Measurements from ENCODE around the gene ATP13A1. TPM values are rescaled to one million over a fixed set of nuclear protein-coding genes. Genes with fewer than 3 reads are reported as not detected.

Gene ATP13A1
- total and polyA plus RNA-seq, 2 of the 8 experiments (the other 6 are each of a cell fraction or from before 2014, with no cell fraction given): 33.0 to 64.2 TPM

DNA sequence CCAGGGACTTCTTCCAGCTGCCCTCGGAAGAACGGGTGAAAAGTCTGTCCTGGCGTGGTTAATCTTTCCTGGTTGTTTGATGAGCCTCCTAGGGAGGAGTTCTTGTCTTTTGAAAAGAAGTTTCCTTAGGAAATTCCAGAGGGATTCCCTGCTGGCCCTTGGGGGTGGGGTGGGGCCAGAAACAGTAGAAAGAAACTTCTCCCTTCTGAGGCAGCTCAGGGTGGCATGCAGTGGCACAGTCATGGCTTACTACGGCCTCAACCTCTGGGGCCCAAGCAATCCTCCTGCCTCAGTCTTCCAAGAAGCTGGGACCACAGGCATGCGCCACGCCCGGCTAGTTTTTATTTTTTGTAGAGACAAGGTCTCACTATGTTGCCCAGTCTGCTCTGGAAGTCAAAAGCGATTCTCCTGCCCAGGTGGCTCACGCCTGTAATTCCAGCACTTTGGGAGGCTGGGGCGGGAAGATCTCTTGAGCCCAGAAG lies 6.6 kb upstream of the ATP13A1 start:
- H3K23me2 ChIP-seq (ENCODE audit: low read depth, low read length): peaks cover 7% of the 10 kb centered on the region
- no peak overlapping the region for H2BK120ac ChIP-seq (replicated peaks; ENCODE audit: low read depth, low read length)
- WGBS, 2 experiments (ENCODE audit: extremely low coverage in 1 of 2, insufficient coverage in 1 of 2, insufficient read length in 1 of 2, insufficient replicate concordance in 2 of 2, low coverage in 1 of 2, low lambda C conversion rate in 2 of 2, missing lambda C conversion rate in 1 of 2): 39% methylated on average over 10 of the region's 10 CpGs; no CpG with 5 or more reads in 1 of the 2 experiments
- H4K5ac ChIP-seq (ENCODE audit: insufficient read length, low read depth, low read length): no peak overlapping the region
- H3K9ac ChIP-seq (replicated peaks in 1 of 4; ENCODE audit: extremely low read depth in 1 of 4, low read depth in 3 of 4, low read length in 3 of 4): peak overlapping the region in 3 of 4 experiments; percentile 74 to 87 (median 86); a peak in 5 of 7 replicates
- peaks cover 0 to 5% of the 10 kb centered on the region in 2 experiments for H4K20me1 ChIP-seq (replicated peaks in 1 of 2; ENCODE audit: control insufficient read depth in 1 of 2, insufficient read depth in 2 of 2, low read length in 2 of 2)
- H2AFZ ChIP-seq (ENCODE audit: low read length): no peak overlapping the region
- no peak overlapping the region for H2BK12ac ChIP-seq (ENCODE audit: low read depth, low read length)
- H2BK5ac ChIP-seq (ENCODE audit: low read depth, low read length): peak overlapping the region; percentile 16; the same call in 1 of the 2 replicates
- H3K18ac ChIP-seq (ENCODE audit: extremely low read depth, low read length): peak overlapping the region; percentile 60
- no peak overlapping the region for H2BK20ac ChIP-seq (ENCODE audit: low read length)
- ChIA-PET CTCF (ENCODE audit: partially characterized antibody) (no interaction called here), POLR2A (ENCODE audit: partially characterized antibody) (interaction anchor here (0.6 to 3.9 kb wide), 13 partner anchors 8 to 232 kb away, joined by 3 to 18 read pairs (median 7); partner anchors contain the start of genes LPAR2, ZNF253, ZNF506 and ZNF93)
- H3K4me3 ChIP-seq (ENCODE audit: extremely low read depth in 1 of 4, insufficient read depth in 2 of 4, low read depth in 3 of 4, low read length in 4 of 4): peak overlapping the region; percentile 85 to 96 (median 90)
- H3K4me1 ChIP-seq (replicated peaks in 1 of 4; ENCODE audit: control insufficient read depth in 3 of 4, insufficient read depth in 4 of 4, low read length in 3 of 4): peaks cover 0 to 6% (median 2%) of the 10 kb centered on the region in 4 experiments; a peak in 5 of 7 replicates
- peaks cover 0 to 13% (median 3%) of the 10 kb centered on the region in 4 experiments; a peak in 2 of 8 replicates for H3K36me3 ChIP-seq (ENCODE audit: control insufficient read depth in 2 of 4, insufficient read depth in 4 of 4, low read length in 3 of 4)
- no peaks in the 10 kb centered on the region for H3K27me3 ChIP-seq (replicated peaks in 1 of 4; ENCODE audit: control insufficient read depth in 3 of 4, extremely low read depth in 1 of 4, insufficient read depth in 3 of 4, low read length in 3 of 4)
- H3K4me2 ChIP-seq (ENCODE audit: insufficient read depth in 1 of 2, low read depth in 2 of 2, low read length in 2 of 2): peak overlapping the region; percentile 75 to 81
- H4K91ac ChIP-seq (replicated peaks; ENCODE audit: insufficient read length, low read length): no peak overlapping the region
- H3K79me2 ChIP-seq (ENCODE audit: control insufficient read depth in 1 of 2, insufficient read depth in 2 of 2, low read length in 2 of 2): peaks cover 2 to 53% of the 10 kb centered on the region in 2 experiments
- no peak overlapping the region; the same call in 1 of the 2 replicates for H3K27ac ChIP-seq (ENCODE audit: low read depth, low read length)
- H2BK15ac ChIP-seq (ENCODE audit: low read length): no peak overlapping the region
- H3K79me1 ChIP-seq (ENCODE audit: low read depth, low read length): 0 out of 2 replicates have a peak, but pooled peaks cover 2% of the 10 kb centered on the region
- no peak overlapping the region for H3K4ac ChIP-seq (replicated peaks; ENCODE audit: insufficient read length, low read depth, low read length)
- DNase-seq (ENCODE audit: low read depth in 1 of 2, low spot score in 2 of 2) (peak; percentile 34 to 65), FAIRE-seq (no peak)
- no peak overlapping the region; the same call in 1 of the 2 replicates for H4K8ac ChIP-seq (ENCODE audit: extremely low read depth, insufficient read depth, low read length)
- no peak overlapping the region for H2AK5ac ChIP-seq (ENCODE audit: low read depth, low read length)
- no peak overlapping the region for H3K56ac ChIP-seq (replicated peaks; ENCODE audit: insufficient read length, low read depth, low read length)
- H3K9me3 ChIP-seq (ENCODE audit: insufficient read depth in 2 of 2, low read depth in 1 of 2, low read length in 1 of 2): no peaks in the 10 kb centered on the region
- no peak overlapping the region for H3K23ac ChIP-seq (ENCODE audit: insufficient read length)
- no peak overlapping the region for H3K14ac ChIP-seq (ENCODE audit: insufficient read length)
- no peak for TF ChIP-seq JUND (IDR thresholded peaks at IDR 0.05; ENCODE audit: low read length)
- TF ChIP-seq CBX5 (IDR thresholded peaks at IDR 0.05; ENCODE audit: low read depth, low read length): no peak
